Skin epidermis (tissue), 12 donors: Measurements from ENCODE around the gene SFRP5.

ENCODE experiments used
- H3K27ac ChIP-seq, 21 experiments: fragments of 200-600 bp; sonication (generic) in 11 of 21; one replicate each; pipeline ENCODE4 v1.5.0; 2020; ENCODE audit warnings: mild to moderate bottlenecking in 3 of 21, inconsistent platforms in 2 of 21, moderate library complexity in 2 of 21
- H3K4me3 ChIP-seq, 7 experiments: fragments of 200-600 bp; sonication (generic) in 2 of 7; one replicate each; pipeline ENCODE4 v1.5.0; 2020; ENCODE audit warnings: inconsistent platforms in 2 of 7, mild to moderate bottlenecking in 2 of 7, moderate library complexity in 1 of 7

SFRP5 gene

GRCh38 chr10:97717627-97718026 is 54.2 kb downstream of the SFRP5 start:
- Histone ChIP-seq H3K4me3 (no peak overlapping the region), H3K27ac (peak overlapping the region in 9 of 21 experiments; percentile 5 to 73 (median 64))
